T-helper 17 cell (primary cell): ENCODE measurements around the gene OR6J1. TPM values are rescaled to one million over a fixed set of nuclear protein-coding genes. Genes with fewer than 3 reads are reported as not detected.
A peak's percentile ranks its signal among the peaks of the same experiment; 100 is the strongest.
"Not testable (repeated sequence)": the region's sequence is repeated elsewhere in the genome, so short reads cannot be mapped to it uniquely, and the experiment has no call there.

Source experiments
- ATAC-seq: fragments of 150-1000 bp; cut with Tn5 transposase; 2 replicates; pipeline ENCODE4 v1.10.0; 2021; ENCODE audit warnings: mild to moderate bottlenecking, moderate library complexity
- DNase-seq, 3 donors: peaks; one replicate each; pipeline versions ENCODE4 v3.0.0 to v3.0.0-alpha.2; 2020 to 2021
- H3K9me3 ChIP-seq: one replicate; pipeline ENCODE4 v1.7.0; 2013; ENCODE audit warnings: low read length, mild to moderate bottlenecking; ENCODE audit not compliant: control insufficient read depth, poor library complexity, severe bottlenecking
- H3K27ac Mint-ChIP-seq: one replicate; pipeline ENCODE4 v1.8.0; 2022; ENCODE audit warnings: mild to moderate bottlenecking, moderate library complexity, mixed read lengths
- H3K27me3 Mint-ChIP-seq: one replicate; pipeline ENCODE4 v1.8.0; 2022; ENCODE audit warnings: mixed read lengths
- H3K36me3 Mint-ChIP-seq: one replicate; pipeline ENCODE4 v1.8.0; 2022; ENCODE audit warnings: low read depth, mixed read lengths
- H3K4me1 Mint-ChIP-seq: one replicate; pipeline ENCODE4 v1.8.0; 2022; ENCODE audit warnings: mild to moderate bottlenecking, mixed read lengths
- H3K4me3 Mint-ChIP-seq: one replicate; pipeline ENCODE4 v1.8.0; 2022; ENCODE audit warnings: mild to moderate bottlenecking, moderate library complexity, mixed read lengths
- total RNA-seq, 4 donors: library from RNA in 2 of 4; stranded (reverse) in 2 of 4; gene quantifications; one replicate each; pipeline ENCODE4 v1.2.3 and lab custom pipeline; 2022 to 2026

Gene OR6J1
- total RNA-seq, 2 donors from 2014 or later, result not detected

GRCh38 chr14:22597771-22598098, 46.4 kb downstream of the OR6J1 start:
- no peaks in the 10 kb centered on the region for H3K9me3 ChIP-seq
- Mint-ChIP-seq H3K4me1 (peaks cover 27% of the 10 kb centered on the region), H3K27ac (peak overlapping the region; percentile 94), H3K36me3 (peaks cover 8% of the 10 kb centered on the region), H3K27me3 (no peaks in the 10 kb centered on the region), H3K4me3 (peak overlapping the region; percentile 96)
- no peak for DNase-seq
- ATAC-seq, result peak; percentile 26

DNA sequence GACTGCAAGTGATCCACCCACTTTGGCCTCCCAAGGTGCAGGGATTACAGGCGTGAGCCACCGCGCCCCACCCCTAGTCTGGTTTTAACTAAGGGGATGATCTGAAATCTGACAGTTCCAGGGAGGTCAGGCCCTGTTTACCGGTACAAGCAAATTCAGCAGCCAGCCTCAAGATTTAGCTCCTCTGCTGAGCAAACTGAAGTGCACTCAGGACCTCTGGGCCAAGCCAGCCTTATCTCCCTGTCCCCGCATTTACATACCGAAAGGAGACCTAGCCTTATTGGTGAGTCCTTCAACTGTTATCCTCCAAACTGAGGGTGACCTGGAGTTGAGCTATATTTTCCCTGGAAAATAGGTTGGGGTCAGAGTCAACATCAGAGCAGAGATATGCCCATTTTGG, 46.9 kb downstream of the OR6J1 start:
- peak overlapping the region; percentile 96 for H3K4me3 Mint-ChIP-seq
- peaks cover 5% of the 10 kb centered on the region for H3K36me3 Mint-ChIP-seq
- H3K4me1 Mint-ChIP-seq, result peaks cover 22% of the 10 kb centered on the region
- no peak overlapping the region for H3K27ac Mint-ChIP-seq
- no peaks in the 10 kb centered on the region for H3K27me3 Mint-ChIP-seq
- ATAC-seq (no peak), DNase-seq (no peak)
- no peaks in the 10 kb centered on the region for H3K9me3 ChIP-seq

GRCh38 chr14:22596354-22596879, 47.7 kb downstream of the OR6J1 start:
- DNase-seq, result no peak
- H3K36me3 Mint-ChIP-seq, result no peaks in the 10 kb centered on the region
- no peak overlapping the region for H3K27ac Mint-ChIP-seq
- ATAC-seq, result no peak
- no peaks in the 10 kb centered on the region for H3K27me3 Mint-ChIP-seq
- no peak overlapping the region for H3K4me3 Mint-ChIP-seq
- no peaks in the 10 kb centered on the region for H3K9me3 ChIP-seq
- H3K4me1 Mint-ChIP-seq, result peaks cover 18% of the 10 kb centered on the region

- Mint-ChIP-seq H3K36me3 (no peaks in the 10 kb centered on the region), H3K27ac (peak overlapping the region; percentile 19), H3K27me3 (no peaks in the 10 kb centered on the region), H3K4me3 (no peak overlapping the region), H3K4me1 (peaks cover 18% of the 10 kb centered on the region)
- H3K9me3 ChIP-seq, result no peaks in the 10 kb centered on the region
- ATAC-seq (no peak), DNase-seq (no peak)
Observed at GRCh38 chr14:22594156-22594716, 49.9 kb downstream of the OR6J1 start.

DNA sequence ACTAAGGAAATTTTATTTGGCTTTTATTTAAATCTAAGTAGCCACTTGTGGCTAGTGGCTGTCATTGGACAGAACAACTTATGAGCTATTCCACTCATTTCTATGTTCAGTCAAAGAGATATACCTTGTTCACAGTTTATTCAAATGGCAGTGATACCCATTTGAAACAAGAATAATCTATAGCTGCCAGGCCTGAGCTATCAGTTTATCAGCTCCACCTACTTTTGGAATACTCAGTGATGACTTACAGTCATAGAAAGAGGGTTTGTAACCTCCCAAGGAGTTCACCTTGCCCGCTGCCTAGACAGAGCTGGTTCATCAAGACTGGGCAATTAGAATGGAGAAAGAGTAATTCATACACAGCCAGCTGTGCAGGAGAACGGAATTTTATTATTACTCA, 50.6 kb downstream of the OR6J1 start:
- no peak for DNase-seq
- no peaks in the 10 kb centered on the region for H3K36me3 Mint-ChIP-seq
- ATAC-seq, result no peak
- peaks cover 18% of the 10 kb centered on the region for H3K4me1 Mint-ChIP-seq
- H3K4me3 Mint-ChIP-seq, result no peak overlapping the region
- no peaks in the 10 kb centered on the region for H3K9me3 ChIP-seq
- H3K27me3 Mint-ChIP-seq, result no peaks in the 10 kb centered on the region
- no peak overlapping the region for H3K27ac Mint-ChIP-seq

DNA sequence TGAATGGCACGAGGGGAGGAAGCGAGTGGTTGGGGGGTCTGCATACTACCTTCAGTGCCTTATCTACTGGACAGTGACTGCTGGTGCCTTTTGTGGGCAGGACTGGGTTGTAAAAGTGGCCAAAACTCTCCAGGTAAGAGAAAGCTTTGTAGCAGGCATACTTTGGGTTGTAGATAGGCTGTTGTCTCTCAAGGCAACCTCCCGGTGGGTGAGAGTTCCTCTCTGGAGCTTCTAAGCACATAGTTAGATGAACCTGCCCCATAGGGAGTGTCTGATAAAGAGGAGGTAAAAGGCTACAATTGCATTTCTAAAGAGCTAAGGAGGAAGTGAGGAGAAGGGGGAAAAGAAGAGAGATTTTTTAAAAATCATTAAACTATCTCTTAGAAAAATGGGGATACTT, 51.0 kb downstream of the OR6J1 start:
- H3K9me3 ChIP-seq, result no peaks in the 10 kb centered on the region
- no peaks in the 10 kb centered on the region for H3K27me3 Mint-ChIP-seq
- H3K27ac Mint-ChIP-seq, result no peak overlapping the region
- peaks cover 18% of the 10 kb centered on the region for H3K4me1 Mint-ChIP-seq
- no peak overlapping the region for H3K4me3 Mint-ChIP-seq
- ATAC-seq (no peak), DNase-seq (no peak)
- no peaks in the 10 kb centered on the region for H3K36me3 Mint-ChIP-seq

DNA sequence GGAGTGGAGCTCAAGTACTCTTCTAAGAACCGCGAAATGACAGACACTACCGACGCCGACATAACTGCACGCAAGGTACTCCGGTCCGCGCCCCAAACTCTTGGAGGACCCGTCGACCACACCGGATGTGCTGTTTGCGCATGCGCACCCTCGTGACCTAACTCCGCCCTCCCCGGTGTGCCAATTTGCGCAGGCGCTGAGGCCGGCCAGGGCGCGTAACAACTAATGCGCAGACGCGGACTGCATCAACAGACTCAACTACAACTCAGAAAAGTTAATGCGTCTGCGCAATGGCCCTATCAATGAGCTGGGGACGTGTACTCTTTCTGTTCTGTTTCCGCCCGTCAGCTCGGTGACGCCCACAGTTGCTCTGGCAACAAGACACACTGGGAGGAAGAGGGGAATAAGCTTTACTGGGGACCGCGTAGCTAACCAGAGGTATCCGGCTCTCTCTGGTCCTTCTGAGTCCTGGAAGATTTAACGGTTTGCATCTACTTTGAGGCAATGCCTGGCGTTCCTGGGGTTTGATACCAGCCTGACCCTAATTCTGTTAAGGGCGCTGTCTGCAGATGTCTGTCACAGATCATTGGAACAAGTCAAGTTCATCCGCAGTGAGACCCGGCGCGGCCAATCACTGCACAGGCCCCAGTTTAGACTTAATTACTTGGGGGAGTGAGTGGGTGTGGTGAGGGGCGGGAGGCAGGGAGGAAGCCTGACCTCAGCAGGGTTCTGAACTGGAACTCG, 54.9 kb downstream of the OR6J1 start, which contains the start of gene DAD1:
Gene DAD1, minus strand, starts transcription at position 129 of the 744 bp plus-strand sequence. Its CDS starts 67 bp downstream, at position 62.
- Mint-ChIP-seq H3K27me3 (no peaks in the 10 kb centered on the region), H3K36me3 (peaks cover 4% of the 10 kb centered on the region)
- DNase-seq, result peak; percentile 98 to 99 (median 99)

GRCh38 chr14:22588526-22589095, 55.5 kb downstream of the OR6J1 start:
- Mint-ChIP-seq H3K4me3 (peak overlapping the region; percentile 94), H3K4me1 (peaks cover 54% of the 10 kb centered on the region)
- no peak for DNase-seq

More for the DNA sequence above, 54.9 kb downstream of the OR6J1 start, which contains the start of gene DAD1:
- Mint-ChIP-seq H3K4me1 (peaks cover 47% of the 10 kb centered on the region), H3K27ac (peak within 1 kb of the TSS; percentile 98), H3K4me3 (peak within 1 kb of the TSS; percentile 94)
- peak; percentile 92 for ATAC-seq
- H3K9me3 ChIP-seq, result no peaks in the 10 kb centered on the region

GRCh38 chr14:22587677-22588422, 56.3 kb downstream of the OR6J1 start:
- Mint-ChIP-seq H3K27ac (peak overlapping the region; percentile 98), H3K4me3 (peak overlapping the region; percentile 94), H3K4me1 (peaks cover 61% of the 10 kb centered on the region)
- not testable (repeated sequence) for H3K27me3 Mint-ChIP-seq, DNase-seq, H3K9me3 ChIP-seq, H3K36me3 Mint-ChIP-seq, ATAC-seq

More at GRCh38 chr14:22588526-22589095, 55.5 kb downstream of the OR6J1 start:
- H3K27ac Mint-ChIP-seq, result peak overlapping the region; percentile 98
- no peak for ATAC-seq
- H3K9me3 ChIP-seq, result no peaks in the 10 kb centered on the region
- peaks cover 4% of the 10 kb centered on the region for H3K36me3 Mint-ChIP-seq
- no peaks in the 10 kb centered on the region for H3K27me3 Mint-ChIP-seq

DNA sequence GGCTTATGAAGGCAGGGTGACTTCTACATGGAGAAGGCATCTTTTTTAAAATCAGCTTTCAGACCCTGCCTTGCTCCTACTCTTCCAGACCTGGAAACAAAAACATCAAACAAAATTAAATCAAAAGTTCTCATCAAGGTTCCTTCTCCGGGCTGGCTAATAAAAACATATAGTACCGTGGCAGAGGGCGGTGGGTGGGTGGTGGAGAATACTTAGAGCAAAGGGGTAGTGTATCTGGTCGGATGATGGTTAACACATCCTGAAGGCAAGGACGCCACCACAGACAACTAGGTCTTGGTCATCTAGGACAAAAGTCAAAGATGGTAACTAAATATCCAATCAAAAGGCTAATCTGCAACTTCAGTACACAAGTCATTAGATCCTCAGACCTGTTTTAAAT, 56.9 kb downstream of the OR6J1 start:
- H3K36me3 Mint-ChIP-seq, result peaks cover 4% of the 10 kb centered on the region
- peak overlapping the region; percentile 56 for H3K4me3 Mint-ChIP-seq
- no peak for ATAC-seq

GRCh38 chr14:22583994-22584393, 60.2 kb downstream of the OR6J1 start:
- DNase-seq, result no peak
- H3K4me1 Mint-ChIP-seq, result peaks cover 62% of the 10 kb centered on the region
- H3K9me3 ChIP-seq, result no peaks in the 10 kb centered on the region
- peaks cover 4% of the 10 kb centered on the region for H3K36me3 Mint-ChIP-seq
- ATAC-seq, result no peak
- H3K4me3 Mint-ChIP-seq, result peak overlapping the region; percentile 60
- H3K27me3 Mint-ChIP-seq, result no peaks in the 10 kb centered on the region
- H3K27ac Mint-ChIP-seq, result peak overlapping the region; percentile 98

More for the DNA sequence above, 56.9 kb downstream of the OR6J1 start:
- Mint-ChIP-seq H3K27me3 (no peaks in the 10 kb centered on the region), H3K4me1 (peaks cover 62% of the 10 kb centered on the region), H3K27ac (peak overlapping the region; percentile 98)
- no peak for DNase-seq
- H3K9me3 ChIP-seq, result no peaks in the 10 kb centered on the region
